ENCODE measurements around the gene PABPC3.

- TF ChIP-seq CTCF (conservative IDR thresholded peaks at IDR 0.05; ENCODE audit: low read length) (no peak), EZH2phosphoT487 (IDR thresholded peaks at IDR 0.05; ENCODE audit: borderline replicate concordance) (no peak)
These were observed 41.2 kb downstream of the PABPC3 start for GRCh38 chr13:25136880-25137787.
